Esophagus muscularis mucosa (tissue), 4 donors: ENCODE data around the gene ZNF683.

Source experiments
- EP300 ChIP-seq: sonication (generic); formaldehyde crosslinking; IDR thresholded peaks from one replicate; pipeline ENCODE4 v1.6.1; 2017; ENCODE audit warnings: antibody characterized with exemption
- POLR2A ChIP-seq: fragments of 450-650 bp; IDR thresholded peaks from one replicate; pipeline ENCODE4 v1.6.1; 2017; ENCODE audit warnings: antibody characterized with exemption, moderate library complexity, mild to moderate bottlenecking, low read depth
- TF ChIP-seq, protein P1 (sequence below), 3 experiments: fragments of 200-600 bp in 2 of 3; fragments of 450-650 bp in 1 of 3; sonication (generic) in 2 of 3; IDR thresholded peaks; one replicate each; pipeline ENCODE4 v1.5.1; 2017 to 2019; ENCODE audit warnings: antibody characterized with exemption in 3 of 3, mild to moderate bottlenecking in 2 of 3, moderate library complexity in 1 of 3

DNA sequence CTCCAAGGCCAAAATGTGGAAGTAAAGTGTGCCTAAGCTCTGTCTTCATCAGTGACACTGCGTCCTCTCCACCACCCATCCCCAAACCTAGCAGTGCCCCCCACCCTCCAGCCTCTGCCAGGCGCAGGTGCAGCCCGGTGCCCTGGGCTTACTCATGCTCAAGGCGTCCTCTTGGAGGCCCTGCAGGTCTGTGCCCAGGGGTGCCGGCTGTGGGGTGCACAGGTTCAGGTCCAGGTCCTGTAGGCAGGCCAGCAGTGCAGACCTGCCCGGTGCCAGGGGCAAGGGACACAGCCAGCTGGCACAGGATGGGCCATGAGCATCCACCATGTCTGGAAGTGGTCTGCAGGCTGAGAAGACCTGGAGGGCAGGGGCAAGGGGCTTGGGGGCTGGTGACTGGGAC, 5.1 kb downstream of the ZNF683 start:
- TF ChIP-seq EP300 (no peak), POLR2A (no peak)
- TF ChIP-seq, protein P1, sequence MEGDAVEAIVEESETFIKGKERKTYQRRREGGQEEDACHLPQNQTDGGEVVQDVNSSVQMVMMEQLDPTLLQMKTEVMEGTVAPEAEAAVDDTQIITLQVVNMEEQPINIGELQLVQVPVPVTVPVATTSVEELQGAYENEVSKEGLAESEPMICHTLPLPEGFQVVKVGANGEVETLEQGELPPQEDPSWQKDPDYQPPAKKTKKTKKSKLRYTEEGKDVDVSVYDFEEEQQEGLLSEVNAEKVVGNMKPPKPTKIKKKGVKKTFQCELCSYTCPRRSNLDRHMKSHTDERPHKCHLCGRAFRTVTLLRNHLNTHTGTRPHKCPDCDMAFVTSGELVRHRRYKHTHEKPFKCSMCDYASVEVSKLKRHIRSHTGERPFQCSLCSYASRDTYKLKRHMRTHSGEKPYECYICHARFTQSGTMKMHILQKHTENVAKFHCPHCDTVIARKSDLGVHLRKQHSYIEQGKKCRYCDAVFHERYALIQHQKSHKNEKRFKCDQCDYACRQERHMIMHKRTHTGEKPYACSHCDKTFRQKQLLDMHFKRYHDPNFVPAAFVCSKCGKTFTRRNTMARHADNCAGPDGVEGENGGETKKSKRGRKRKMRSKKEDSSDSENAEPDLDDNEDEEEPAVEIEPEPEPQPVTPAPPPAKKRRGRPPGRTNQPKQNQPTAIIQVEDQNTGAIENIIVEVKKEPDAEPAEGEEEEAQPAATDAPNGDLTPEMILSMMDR (IDR thresholded peaks at IDR 0.05) = no peak
